NCI-H82 treated with DMSO at 0.1 percent for 48 hours (cell line): Measurements from ENCODE around the gene TEKT2.

Experiments used
- DNase-seq: peaks from one replicate; lab custom pipeline; 2025; ENCODE audit not compliant: unreplicated experiment; lab: John Stamatoyannopoulos, UW

The TEKT2 gene

DNA sequence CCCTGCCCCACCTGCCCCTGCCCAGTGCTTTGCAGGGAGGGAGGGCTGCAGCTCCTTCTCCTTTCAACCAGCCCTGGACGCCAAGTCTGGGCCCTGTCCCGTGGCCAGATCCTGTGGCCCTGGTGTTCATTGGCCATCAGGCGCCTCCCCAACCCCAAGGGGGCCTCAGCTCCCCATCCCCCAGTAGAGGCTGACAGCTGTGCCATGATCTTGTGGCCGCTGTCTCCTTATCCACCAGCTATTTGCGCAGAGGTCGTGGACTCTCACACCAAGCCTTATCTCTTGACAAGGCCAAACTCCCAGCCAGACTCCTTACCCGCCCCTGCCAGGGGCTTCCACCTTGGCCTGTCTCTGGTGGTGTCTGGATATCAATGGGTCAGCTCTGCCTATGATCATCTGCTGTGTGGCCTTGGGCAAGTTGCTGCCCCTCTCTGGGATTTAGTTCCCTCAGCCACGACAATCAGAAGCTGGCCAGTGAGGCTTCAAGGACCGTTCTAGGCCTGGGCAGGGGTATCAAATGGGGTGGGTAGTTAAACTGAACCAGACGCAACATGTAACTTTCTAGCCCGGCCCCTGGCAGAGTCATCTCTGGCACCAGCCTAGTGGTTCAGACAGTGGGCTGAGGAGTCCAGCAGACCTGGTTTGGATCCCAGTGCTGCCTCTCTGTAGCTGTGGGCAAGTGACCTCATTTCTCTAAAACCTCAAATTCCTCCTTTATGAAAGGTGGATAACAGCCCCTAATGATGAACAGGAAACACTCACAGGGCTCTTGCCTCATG, 44.4 kb downstream of the TEKT2 start:
- no peak for DNase-seq

DNA sequence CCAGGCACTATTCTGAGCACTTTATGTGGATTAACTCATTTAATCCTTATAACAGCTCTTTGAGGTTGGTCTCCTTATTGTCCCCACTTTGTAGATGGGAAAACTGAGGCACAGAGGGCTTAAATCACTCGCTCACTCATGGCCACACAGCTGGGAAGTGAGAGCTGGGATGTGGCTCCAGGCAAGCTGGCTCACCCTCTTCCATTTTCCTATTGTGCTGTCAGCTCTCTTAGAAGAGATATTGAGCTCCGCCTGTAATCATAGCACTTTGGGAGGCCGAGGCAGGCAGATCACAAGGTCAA, 45.0 kb downstream of the TEKT2 start:
- DNase-seq: no peak

GRCh38 chr1:36132029-36132428, 48.1 kb downstream of the TEKT2 start:
- DNase-seq: no peak

DNA sequence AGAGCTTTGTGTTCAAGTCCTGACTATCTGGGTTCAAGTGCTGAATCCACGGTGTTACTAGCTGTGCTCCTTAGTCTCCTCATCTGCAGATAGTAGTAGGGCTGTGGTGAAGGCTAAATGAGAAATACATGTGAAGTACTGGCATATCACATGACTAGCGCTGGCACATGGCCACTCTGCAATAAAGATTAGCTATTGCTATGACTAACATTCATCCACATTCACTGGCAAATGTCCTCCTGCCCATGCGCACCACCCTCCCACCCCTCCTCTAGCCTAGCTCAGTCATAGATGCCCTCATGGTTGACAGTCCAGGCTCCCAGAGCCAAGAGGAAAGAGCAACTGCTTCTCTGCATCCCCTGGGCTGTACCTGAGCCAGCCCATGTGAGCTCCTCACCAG, 49.6 kb downstream of the TEKT2 start:
- DNase-seq: no peak

GRCh38 chr1:36134031-36134430, 50.1 kb downstream of the TEKT2 start:
- DNase-seq: no peak

DNA sequence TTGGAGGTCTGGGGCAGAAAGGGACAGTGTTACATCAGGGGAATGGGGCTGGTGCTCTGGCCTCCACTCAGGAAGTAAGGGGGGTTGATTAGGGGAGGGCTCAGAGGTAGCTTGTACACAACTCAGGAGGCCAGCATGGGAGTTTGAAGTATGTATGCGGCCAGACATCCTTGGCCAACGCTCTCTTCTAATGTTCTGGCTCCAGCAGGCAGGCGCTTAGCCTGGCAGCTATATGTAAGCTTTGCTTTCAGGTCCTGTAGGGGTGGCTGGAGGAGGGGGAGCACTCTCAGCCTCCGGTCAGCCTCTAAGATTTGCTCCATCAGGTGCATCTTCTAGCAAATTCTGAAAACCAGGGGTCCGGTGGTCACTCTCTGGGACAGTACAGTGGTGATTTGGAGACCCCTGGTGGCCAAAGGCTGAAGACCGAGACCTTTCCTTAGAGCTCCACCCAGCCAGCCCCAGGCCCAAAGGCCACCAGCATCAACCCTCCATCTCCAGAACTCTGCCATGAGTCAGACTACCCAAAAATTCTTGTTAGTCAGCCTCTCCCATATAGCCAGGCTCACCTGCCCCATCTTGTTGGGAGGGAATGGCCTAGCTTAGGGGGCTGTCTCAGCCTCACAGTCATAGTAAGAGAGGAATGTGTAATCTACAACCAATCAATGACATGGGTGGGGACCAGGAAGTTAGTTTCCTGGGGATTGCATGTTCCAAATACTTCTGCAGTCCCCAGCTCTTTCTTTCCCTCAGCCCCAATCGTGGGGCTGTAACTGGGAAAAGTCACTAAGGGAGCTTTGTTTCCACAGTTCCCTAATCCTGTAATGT, 50.8 kb downstream of the TEKT2 start:
- DNase-seq: peak; percentile 37

DNA sequence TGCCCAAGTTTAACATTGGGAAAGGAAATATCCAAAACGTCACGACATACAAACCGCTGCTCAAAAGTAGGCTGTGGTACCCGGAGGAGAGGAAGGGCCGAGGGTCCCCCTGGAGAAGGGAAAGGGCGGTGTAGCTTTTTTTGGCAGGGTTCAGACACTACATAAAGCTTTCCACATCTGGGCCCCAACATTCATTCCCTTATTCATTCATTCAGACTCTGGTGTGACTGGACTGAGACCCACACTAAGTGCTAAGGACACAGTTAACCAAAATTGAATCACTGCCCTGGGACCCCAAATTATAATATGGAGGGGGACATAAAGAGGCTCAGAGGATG, 51.4 kb downstream of the TEKT2 start:
- no peak for DNase-seq

DNA sequence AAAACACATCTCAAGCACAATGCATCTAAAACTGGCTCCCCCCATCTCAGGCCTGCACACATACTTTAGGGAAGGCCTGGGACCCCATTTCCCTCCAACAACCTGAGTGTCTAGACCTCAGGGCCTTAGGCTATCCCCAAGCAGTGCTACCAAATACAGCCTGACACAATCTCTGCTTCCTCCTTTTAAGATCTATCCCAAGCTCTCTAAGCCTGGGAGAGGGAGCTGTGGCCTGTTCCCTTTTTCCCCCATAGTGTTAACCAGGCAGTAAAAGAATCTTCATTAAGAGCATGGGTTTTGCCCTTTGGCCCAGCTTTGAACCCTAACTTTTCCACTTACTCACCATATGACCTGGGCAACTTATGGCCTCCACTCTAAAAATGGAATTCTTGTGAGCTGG, 51.9 kb downstream of the TEKT2 start:
- no peak for DNase-seq

GRCh38 chr1:36136535-36136934, 52.6 kb downstream of the TEKT2 start:
- DNase-seq: no peak

- DNase-seq: no peak
Observed at GRCh38 chr1:36137226-36137625, 53.3 kb downstream of the TEKT2 start.

DNA sequence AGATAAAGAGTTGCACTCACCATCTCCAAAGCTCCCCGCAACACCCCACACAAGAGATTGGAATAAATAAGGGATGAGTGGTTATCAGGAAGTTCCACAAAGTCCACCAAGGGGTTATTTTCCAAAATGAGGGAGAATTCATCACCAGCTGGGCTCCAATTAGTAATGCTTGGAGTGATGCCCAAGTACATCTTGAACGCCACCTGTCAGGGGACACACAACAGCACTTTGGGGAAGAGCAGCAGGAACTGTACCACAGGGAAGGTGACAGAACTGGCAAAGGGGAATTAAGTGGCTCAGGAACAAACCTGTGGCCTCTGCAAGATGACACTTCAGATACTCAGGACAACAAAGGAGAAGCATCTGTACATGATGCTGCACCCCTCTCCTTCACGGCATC, 53.9 kb downstream of the TEKT2 start:
- no peak for DNase-seq
